Activated naive CD4-positive, alpha-beta T cell treated with anti-CD3 and anti-CD28 coated beads, Interleukin-2, amount 50 U/mL, for 72 hours (primary cell): ENCODE results near the gene ANKRD44. TPM values are rescaled to one million over a fixed set of nuclear protein-coding genes. Genes with fewer than 3 reads are reported as not detected.

Source experiments
- ATAC-seq, 2 donors: fragments of 150-1000 bp; cut with Tn5 transposase; 2 replicates each; pipeline ENCODE4 v1.10.0; 2021; ENCODE audit warnings: mild to moderate bottlenecking in 2 of 2, moderate library complexity in 2 of 2
- DNase-seq, 2 donors: peaks; one replicate each; pipeline ENCODE4 v3.0.0; 2021 to 2022; ENCODE audit warnings: low spot score in 2 of 2
- H3K27ac Mint-ChIP-seq, 2 donors: one replicate each; pipeline ENCODE4 v1.8.0; 2022; ENCODE audit warnings: mild to moderate bottlenecking in 2 of 2, mixed read lengths in 2 of 2
- H3K36me3 Mint-ChIP-seq, 2 donors: one replicate each; pipeline ENCODE4 v1.8.0; 2022; ENCODE audit warnings: mixed read lengths in 2 of 2
- H3K9me3 Mint-ChIP-seq, 2 donors: one replicate each; pipeline ENCODE4 v1.8.0; 2022; ENCODE audit warnings: mixed read lengths in 2 of 2
- total RNA-seq, 2 donors: library from RNA; stranded (reverse); gene quantifications; one replicate each; pipeline ENCODE4 v1.2.3, GENCODE V29; 2022

Gene ANKRD44
- total RNA-seq, 2 donors from 2014 or later = 103 to 130 TPM

- ATAC-seq (no peak), DNase-seq (no peak)
- no peaks in the 10 kb centered on the region for H3K9me3 Mint-ChIP-seq
- peak overlapping the region; percentile 29 to 85 for H3K27ac Mint-ChIP-seq
- peaks cover 10 to 24% of the 10 kb centered on the region in 2 donors for H3K36me3 Mint-ChIP-seq
Observed at GRCh38 chr2:197200051-197200761, 110.4 kb downstream of the ANKRD44 start.

GRCh38 chr2:197198890-197199289, 111.7 kb downstream of the ANKRD44 start:
- no peaks in the 10 kb centered on the region for H3K9me3 Mint-ChIP-seq
- peak overlapping the region; percentile 88 to 95 for H3K27ac Mint-ChIP-seq
- peaks cover 10 to 34% of the 10 kb centered on the region in 2 donors for H3K36me3 Mint-ChIP-seq

GRCh38 chr2:197197895-197198311, 112.7 kb downstream of the ANKRD44 start:
- Mint-ChIP-seq H3K36me3 (peaks cover 6 to 34% of the 10 kb centered on the region in 2 donors), H3K9me3 (no peaks in the 10 kb centered on the region), H3K27ac (peak overlapping the region; percentile 88 to 99)
- DNase-seq (no peak), ATAC-seq (peak; percentile 12 to 28)

More at GRCh38 chr2:197198890-197199289, 111.7 kb downstream of the ANKRD44 start:
- ATAC-seq (peak; percentile 90 to 92), DNase-seq (peak; percentile 76 to 90)

GRCh38 chr2:197196541-197197180, 113.9 kb downstream of the ANKRD44 start:
- ATAC-seq = peak; percentile 35 to 58
- DNase-seq = no peak
- H3K9me3 Mint-ChIP-seq = no peaks in the 10 kb centered on the region
- H3K27ac Mint-ChIP-seq = peak overlapping the region; percentile 88 to 99
- H3K36me3 Mint-ChIP-seq = peaks cover 0 to 25% of the 10 kb centered on the region in 2 donors

- ATAC-seq = no peak
- H3K36me3 Mint-ChIP-seq = peaks cover 0 to 25% of the 10 kb centered on the region in 2 donors
Observed at GRCh38 chr2:197195518-197195917, 115.1 kb downstream of the ANKRD44 start.

GRCh38 chr2:197191940-197192322, 118.6 kb downstream of the ANKRD44 start:
- H3K27ac Mint-ChIP-seq = peak overlapping the region; percentile 31 to 83
- H3K36me3 Mint-ChIP-seq = peaks cover 0 to 11% of the 10 kb centered on the region in 2 donors
- H3K9me3 Mint-ChIP-seq = no peaks in the 10 kb centered on the region
- DNase-seq (no peak), ATAC-seq (peak; percentile 74 to 84)

More at GRCh38 chr2:197195518-197195917, 115.1 kb downstream of the ANKRD44 start:
- H3K9me3 Mint-ChIP-seq = no peaks in the 10 kb centered on the region
- H3K27ac Mint-ChIP-seq = peak overlapping the region; percentile 88 to 99
- DNase-seq = no peak

- ATAC-seq (peak; percentile 48 to 52), DNase-seq (no peak)
- peaks cover 0 to 12% of the 10 kb centered on the region in 2 donors for H3K36me3 Mint-ChIP-seq
- no peaks in the 10 kb centered on the region for H3K9me3 Mint-ChIP-seq
- peak overlapping the region; percentile 67 to 83 for H3K27ac Mint-ChIP-seq
Observed at GRCh38 chr2:197191177-197191939, 119.2 kb downstream of the ANKRD44 start.

- Mint-ChIP-seq H3K36me3 (peaks cover 0 to 22% of the 10 kb centered on the region in 2 donors), H3K27ac (no peak overlapping the region), H3K9me3 (no peaks in the 10 kb centered on the region)
- no peak for DNase-seq
- ATAC-seq = no peak
Observed at GRCh38 chr2:197190100-197190432, 120.5 kb downstream of the ANKRD44 start.

GRCh38 chr2:197189426-197190099, 121.0 kb downstream of the ANKRD44 start:
- H3K36me3 Mint-ChIP-seq = peaks cover 3 to 22% of the 10 kb centered on the region in 2 donors
- DNase-seq (no peak), ATAC-seq (no peak)
- peak overlapping the region in 1 of 2 donors; percentile 47 for H3K27ac Mint-ChIP-seq
- H3K9me3 Mint-ChIP-seq = no peaks in the 10 kb centered on the region

- Mint-ChIP-seq H3K27ac (peak overlapping the region; percentile 38 to 39), H3K36me3 (peaks cover 11 to 37% of the 10 kb centered on the region in 2 donors), H3K9me3 (no peaks in the 10 kb centered on the region)
- ATAC-seq (no peak), DNase-seq (no peak)
Observed at GRCh38 chr2:197185676-197186075, 124.9 kb downstream of the ANKRD44 start.

- Mint-ChIP-seq H3K27ac (peak overlapping the region; percentile 38 to 39), H3K36me3 (peaks cover 11 to 37% of the 10 kb centered on the region in 2 donors), H3K9me3 (no peaks in the 10 kb centered on the region)
- DNase-seq (no peak), ATAC-seq (no peak)
Observed at GRCh38 chr2:197184959-197185586, 125.5 kb downstream of the ANKRD44 start.

GRCh38 chr2:197183355-197183754, 127.2 kb downstream of the ANKRD44 start:
- DNase-seq = no peak
- Mint-ChIP-seq H3K9me3 (no peaks in the 10 kb centered on the region), H3K36me3 (peaks cover 11 to 37% of the 10 kb centered on the region in 2 donors), H3K27ac (peak overlapping the region in 1 of 2 donors; percentile 12)
- peak; percentile 35 to 61 for ATAC-seq

GRCh38 chr2:197182668-197183067, 127.9 kb downstream of the ANKRD44 start:
- Mint-ChIP-seq H3K36me3 (peaks cover 11 to 37% of the 10 kb centered on the region in 2 donors), H3K27ac (peak overlapping the region in 1 of 2 donors; percentile 12), H3K9me3 (no peaks in the 10 kb centered on the region)
- DNase-seq (no peak), ATAC-seq (no peak)

GRCh38 chr2:197181491-197181890, 129.1 kb downstream of the ANKRD44 start:
- ATAC-seq = no peak
- no peak for DNase-seq
- Mint-ChIP-seq H3K36me3 (peaks cover 11 to 37% of the 10 kb centered on the region in 2 donors), H3K27ac (no peak overlapping the region), H3K9me3 (no peaks in the 10 kb centered on the region)

- Mint-ChIP-seq H3K9me3 (no peaks in the 10 kb centered on the region), H3K36me3 (peaks cover 11 to 24% of the 10 kb centered on the region in 2 donors), H3K27ac (peak overlapping the region in 1 of 2 donors; percentile 16)
- DNase-seq (no peak), ATAC-seq (no peak)
Observed at GRCh38 chr2:197179744-197180498, 130.7 kb downstream of the ANKRD44 start.
